Neural cell (in vitro differentiated cells): ENCODE results near the gene TCTN1. TPM values are rescaled to one million over a fixed set of nuclear protein-coding genes. Genes with fewer than 3 reads are reported as not detected.
A peak's percentile ranks its signal among the peaks of the same experiment; 100 is the strongest.

Experiments used
- H2AFZ ChIP-seq: fragments of 200-600, 300-800 bp; sonication (generic), shearing (Covaris generic); 2 replicates; pipeline ENCODE4 v1.6.0; 2014; ENCODE audit warnings: low read depth, mild to moderate bottlenecking, antibody characterized with exemption, low read length, moderate library complexity
- H3F3A ChIP-seq: fragments of 200-600 bp; shearing (Covaris generic); 2 replicates; pipeline ENCODE4 v1.6.1; 2016; ENCODE audit warnings: mild to moderate bottlenecking, moderate library complexity, mixed read lengths, antibody characterized with exemption, low read length; ENCODE audit not compliant: insufficient read depth, poor library complexity, severe bottlenecking
- H3K27ac ChIP-seq: fragments of 200-600, 300-800 bp; sonication (generic), shearing (Covaris generic); 2 replicates; pipeline ENCODE4 v1.5.1; 2014; ENCODE audit warnings: mild to moderate bottlenecking, low read length, moderate library complexity
- H3K27me3 ChIP-seq: fragments of 300-800, 200-600 bp; sonication (generic), shearing (Covaris generic); 2 replicates; pipeline ENCODE4 v1.6.0; 2014; ENCODE audit warnings: mild to moderate bottlenecking, low read depth, low read length, moderate library complexity; ENCODE audit not compliant: insufficient read depth
- H3K36me3 ChIP-seq: fragments of 300-800, 200-600 bp; sonication (generic), shearing (Covaris generic); 2 replicates; pipeline ENCODE4 v1.5.1; 2014; ENCODE audit warnings: mild to moderate bottlenecking, antibody characterized with exemption, low read length, moderate library complexity; ENCODE audit not compliant: insufficient read depth
- H3K4me2 ChIP-seq: fragments of 300-800, 200-600 bp; sonication (generic), shearing (Covaris generic); 2 replicates; pipeline ENCODE4 v1.6.0; 2014; ENCODE audit warnings: mild to moderate bottlenecking, low read length
- H3K4me3 ChIP-seq: fragments of 300-800, 200-600 bp; sonication (generic), shearing (Covaris generic); 2 replicates; pipeline ENCODE4 v1.5.1; 2014; ENCODE audit warnings: mild to moderate bottlenecking, low read length, moderate library complexity
- H3K79me2 ChIP-seq: fragments of 200-600 bp; shearing (Covaris generic); replicated peaks from 2 replicates; pipeline ENCODE4 v1.6.0; 2014; ENCODE audit warnings: mild to moderate bottlenecking, low read length, moderate library complexity; ENCODE audit not compliant: insufficient read depth
- H3K9ac ChIP-seq: fragments of 300-800, 200-600 bp; sonication (generic), shearing (Covaris generic); 2 replicates; pipeline ENCODE4 v1.6.1; 2016; ENCODE audit warnings: mild to moderate bottlenecking, low read length, mixed read lengths
- H3K9me2 ChIP-seq: fragments of 200-600 bp; shearing (Covaris generic); 2 replicates; pipeline ENCODE4 v1.6.1; 2016; ENCODE audit warnings: mild to moderate bottlenecking, low read length, mixed read lengths; ENCODE audit not compliant: insufficient read depth
- H3K9me3 ChIP-seq: fragments of 200-600, 300-800 bp; sonication (generic), shearing (Covaris generic); 2 replicates; pipeline ENCODE4 v1.6.1; 2016; ENCODE audit warnings: mild to moderate bottlenecking, mixed run types, low read length, moderate library complexity, mixed read lengths
- H4K20me1 ChIP-seq: fragments of 200-600 bp; shearing (Covaris generic); 2 replicates; pipeline ENCODE4 v1.6.1; 2016; ENCODE audit warnings: mild to moderate bottlenecking, mixed run types; ENCODE audit not compliant: insufficient read depth
- CTCF ChIP-seq: fragments of 450-650 bp; IDR thresholded peaks from 2 replicates; pipeline ENCODE4 v1.5.1; 2014; ENCODE audit warnings: antibody characterized with exemption, mild to moderate bottlenecking, moderate library complexity; ENCODE audit not compliant: poor library complexity, severe bottlenecking
- EP300 ChIP-seq: fragments of 450-650 bp; conservative IDR thresholded peaks from 2 replicates; pipeline ENCODE4 v1.6.1; 2014; ENCODE audit warnings: antibody characterized with exemption, mild to moderate bottlenecking, moderate library complexity; ENCODE audit not compliant: poor library complexity, severe bottlenecking
- EZH2 ChIP-seq: fragments of 200-600, 300-800 bp; shearing (Covaris generic), sonication (generic); IDR thresholded peaks from 2 replicates; pipeline ENCODE4 v1.6.1; 2014; ENCODE audit warnings: antibody characterized with exemption, low read length, borderline replicate concordance, mild to moderate bottlenecking; ENCODE audit not compliant: insufficient read depth, poor library complexity, severe bottlenecking
- MXI1 ChIP-seq: fragments of 450-650 bp; conservative IDR thresholded peaks from 2 replicates; pipeline ENCODE4 v1.6.1; 2014; ENCODE audit warnings: antibody characterized with exemption, mild to moderate bottlenecking; ENCODE audit not compliant: poor library complexity, severe bottlenecking
- POLR2AphosphoS5 ChIP-seq: IDR thresholded peaks from 2 replicates; pipeline ENCODE4 v1.6.1; 2012
- RAD21 ChIP-seq: fragments of 450-650 bp; conservative IDR thresholded peaks from 2 replicates; pipeline ENCODE4 v1.6.1; 2014; ENCODE audit warnings: antibody characterized with exemption, mild to moderate bottlenecking, moderate library complexity
- polyA plus RNA-seq: library from polyadenylated mRNA; depleted of rRNA; stranded (reverse); fragments of >200 nt; gene quantifications from 2 replicates; pipeline ENCODE4 v1.2.3, GENCODE V29; 2014

TCTN1 gene
- polyA plus RNA-seq, 1 donor from 2014 or later = 58.3 TPM

- Histone ChIP-seq H3K4me3 (no peak overlapping the region), H3K9me2 (no peaks in the 10 kb centered on the region), H3F3A (no peaks in the 10 kb centered on the region), H2AFZ (no peak overlapping the region), H3K36me3 (no peaks in the 10 kb centered on the region), H3K79me2 (no peaks in the 10 kb centered on the region), H3K4me2 (no peak overlapping the region), H3K27me3 (peaks cover 21% of the 10 kb centered on the region), H3K9ac (no peak overlapping the region), H4K20me1 (no peaks in the 10 kb centered on the region), H3K9me3 (no peaks in the 10 kb centered on the region), H3K27ac (no peak overlapping the region)
- TF ChIP-seq CTCF (no peak), MXI1 (no peak), RAD21 (no peak)
Observed at GRCh38 chr12:110687396-110688169, 73.7 kb downstream of the TCTN1 start.

DNA sequence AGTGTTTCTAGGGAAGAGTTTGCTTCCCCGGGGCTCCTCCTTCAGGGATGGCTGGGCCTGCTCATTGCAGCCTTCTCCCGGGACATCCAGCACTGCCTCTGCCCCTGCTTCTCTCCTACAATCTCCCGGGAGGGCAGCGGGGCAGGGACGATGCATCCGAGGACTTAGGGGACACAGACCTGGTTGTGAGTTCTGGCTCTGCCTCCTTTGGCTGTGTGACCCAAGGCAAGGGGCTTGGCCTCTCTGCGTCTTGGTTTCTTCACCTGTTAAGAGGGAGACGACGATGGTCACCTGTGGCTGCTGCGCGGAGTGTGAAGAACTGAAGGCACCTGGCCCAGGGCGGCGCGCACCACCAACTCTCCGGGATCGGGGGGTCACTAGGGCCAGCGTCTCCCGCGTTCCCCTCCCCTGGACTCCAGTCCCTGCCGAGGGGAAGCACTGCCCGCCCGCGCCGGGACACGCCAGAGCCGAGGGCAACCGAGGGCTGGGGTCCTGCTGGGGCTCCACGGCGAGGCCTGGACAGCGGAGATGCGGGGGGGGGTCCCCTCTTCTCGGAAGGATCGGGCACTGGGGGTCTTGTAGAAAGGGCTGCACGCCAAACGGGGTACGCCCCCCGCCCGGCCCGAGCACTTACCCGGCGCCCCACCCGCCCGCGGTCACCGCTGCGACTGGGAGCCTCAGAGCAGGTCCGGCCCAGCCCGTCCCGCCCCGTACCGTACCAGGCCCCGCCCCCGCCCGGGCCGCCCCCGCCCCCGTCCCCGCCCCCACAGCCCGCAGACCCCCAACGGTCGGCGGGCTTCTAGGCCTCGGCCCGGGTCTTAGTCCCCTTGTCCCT lies 74.7 kb downstream of the TCTN1 start, which contains the start of gene HVCN1:
TSS of gene HVCN1 (minus strand) at position 670 of the 835 bp plus-strand sequence. CDS start 5,870 bp downstream, outside the sequence.
- Histone ChIP-seq H3F3A (no peaks in the 10 kb centered on the region), H3K4me2 (no peak within 1 kb of the TSS), H3K27ac (no peak within 1 kb of the TSS), H3K79me2 (no peaks in the 10 kb centered on the region), H3K9me3 (no peaks in the 10 kb centered on the region), H4K20me1 (no peaks in the 10 kb centered on the region), H3K27me3 (peaks cover 21% of the 10 kb centered on the region), H3K9ac (no peak within 1 kb of the TSS), H3K9me2 (no peaks in the 10 kb centered on the region), H3K4me3 (peak within 1 kb of the TSS; percentile 49), H2AFZ (no peak within 1 kb of the TSS), H3K36me3 (no peaks in the 10 kb centered on the region)
- no peak for TF ChIP-seq EZH2

DNA sequence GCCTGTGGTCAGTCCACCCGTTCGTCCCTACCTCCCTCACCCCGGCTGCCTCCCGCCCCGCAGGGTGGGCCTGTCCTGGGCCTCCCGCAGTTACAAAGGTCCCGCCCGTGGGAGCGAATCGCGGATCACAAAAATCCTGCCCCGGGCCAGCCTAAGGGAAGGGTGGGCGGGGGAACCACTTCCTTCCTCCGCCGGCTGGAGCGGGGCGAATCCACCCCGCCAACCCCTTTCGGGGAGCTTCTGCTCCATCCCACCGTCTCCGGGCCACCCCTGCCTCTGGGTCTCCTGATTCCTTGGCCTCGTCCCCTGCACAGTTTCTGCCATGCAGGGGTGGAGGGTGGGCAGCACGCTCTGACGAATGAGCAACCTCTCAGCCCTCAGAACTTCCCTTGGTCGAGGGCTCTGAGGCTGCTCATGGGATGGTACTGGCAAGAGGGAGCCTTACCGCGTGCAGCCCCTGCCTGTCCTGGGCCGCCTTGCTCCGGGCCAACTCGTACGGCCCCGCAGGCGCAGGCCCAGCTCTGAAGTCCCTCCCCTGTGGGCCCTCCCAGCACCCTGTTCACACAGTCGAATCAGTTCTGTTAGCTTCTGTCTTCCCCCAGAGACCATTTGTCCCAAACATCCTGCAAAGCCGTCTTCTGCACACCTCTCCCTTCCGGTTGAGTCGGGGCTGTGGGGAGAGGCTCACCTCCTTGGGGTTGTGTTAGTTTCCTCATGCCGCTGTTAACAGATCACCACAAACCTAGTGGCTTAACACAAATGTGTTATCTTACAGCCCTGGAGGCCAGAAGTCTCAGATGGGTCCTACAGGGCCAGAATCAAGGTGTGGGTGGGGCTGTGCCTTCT lies 75.6 kb downstream of the TCTN1 start:
- Histone ChIP-seq H3K27ac (no peak overlapping the region), H3K79me2 (no peaks in the 10 kb centered on the region), H3K4me3 (no peak overlapping the region), H2AFZ (no peak overlapping the region), H3K4me2 (no peak overlapping the region), H3F3A (no peaks in the 10 kb centered on the region), H3K9me3 (no peaks in the 10 kb centered on the region), H3K36me3 (no peaks in the 10 kb centered on the region), H3K27me3 (peaks cover 21% of the 10 kb centered on the region), H4K20me1 (no peaks in the 10 kb centered on the region), H3K9me2 (no peaks in the 10 kb centered on the region), H3K9ac (no peak overlapping the region)
- TF ChIP-seq EP300 = no peak
- TF ChIP-seq RAD21 = no peak
- TF ChIP-seq POLR2AphosphoS5 = no peak
- TF ChIP-seq EZH2 = no peak
- no peak for TF ChIP-seq CTCF
